Measurements from ENCODE around the gene VPS41. TPM values are rescaled to one million over a fixed set of nuclear protein-coding genes. Genes with fewer than 3 reads are reported as not detected.

The VPS41 gene
- total RNA-seq, 1 donor from 2014 or later: 125 TPM

- no peak for DNase-seq (ENCODE audit: low spot score, unreplicated experiment)
- Mint-ChIP-seq H3K4me3 (ENCODE audit: low read depth) (no peak overlapping the region), H3K9me3 (ENCODE audit: low read depth) (peaks cover 5% of the 10 kb centered on the region), H3K27ac (no peak overlapping the region), H3K27me3 (no peaks in the 10 kb centered on the region), H3K4me1 (ENCODE audit: low read depth) (peaks cover 18% of the 10 kb centered on the region), H3K36me3 (ENCODE audit: insufficient read depth) (peaks cover 9% of the 10 kb centered on the region)
- TF ChIP-seq CTCF (IDR thresholded peaks at IDR 0.05; ENCODE audit: unreplicated experiment): no peak
Measured at GRCh38 chr7:38878694-38879457, 30.1 kb downstream of the VPS41 start.

GRCh38 chr7:38873433-38873832 is 35.6 kb downstream of the VPS41 start:
- TF ChIP-seq CTCF (IDR thresholded peaks at IDR 0.05; ENCODE audit: unreplicated experiment): no peak
- no peak for DNase-seq (ENCODE audit: low spot score, unreplicated experiment)
- H3K4me3 Mint-ChIP-seq (ENCODE audit: low read depth): no peak overlapping the region
- no peaks in the 10 kb centered on the region for H3K9me3 Mint-ChIP-seq (ENCODE audit: low read depth)
- peaks cover 8% of the 10 kb centered on the region for H3K36me3 Mint-ChIP-seq (ENCODE audit: insufficient read depth)
- no peaks in the 10 kb centered on the region for H3K27me3 Mint-ChIP-seq
- peak overlapping the region; percentile 35 for H3K27ac Mint-ChIP-seq
- peaks cover 18% of the 10 kb centered on the region for H3K4me1 Mint-ChIP-seq (ENCODE audit: low read depth)

- Mint-ChIP-seq H3K27ac (peak overlapping the region; percentile 42), H3K27me3 (no peaks in the 10 kb centered on the region), H3K4me1 (ENCODE audit: low read depth) (peaks cover 16% of the 10 kb centered on the region), H3K9me3 (ENCODE audit: low read depth) (no peaks in the 10 kb centered on the region), H3K36me3 (ENCODE audit: insufficient read depth) (peaks cover 8% of the 10 kb centered on the region), H3K4me3 (ENCODE audit: low read depth) (no peak overlapping the region)
- no peak for DNase-seq (ENCODE audit: low spot score, unreplicated experiment)
- TF ChIP-seq CTCF (IDR thresholded peaks at IDR 0.05; ENCODE audit: unreplicated experiment): no peak
Measured at GRCh38 chr7:38872202-38872601, 36.8 kb downstream of the VPS41 start.

GRCh38 chr7:38870147-38870546 is 38.8 kb downstream of the VPS41 start:
- no peak for TF ChIP-seq CTCF (IDR thresholded peaks at IDR 0.05; ENCODE audit: unreplicated experiment)
- no peak overlapping the region for H3K4me3 Mint-ChIP-seq (ENCODE audit: low read depth)
- peaks cover 10% of the 10 kb centered on the region for H3K4me1 Mint-ChIP-seq (ENCODE audit: low read depth)
- H3K9me3 Mint-ChIP-seq (ENCODE audit: low read depth): no peaks in the 10 kb centered on the region
- H3K27ac Mint-ChIP-seq: no peak overlapping the region
- H3K36me3 Mint-ChIP-seq (ENCODE audit: insufficient read depth): peaks cover 8% of the 10 kb centered on the region
- H3K27me3 Mint-ChIP-seq: no peaks in the 10 kb centered on the region
- no peak for DNase-seq (ENCODE audit: low spot score, unreplicated experiment)

GRCh38 chr7:38863601-38864291 is 45.2 kb downstream of the VPS41 start:
- H3K9me3 Mint-ChIP-seq (ENCODE audit: low read depth): no peaks in the 10 kb centered on the region
- DNase-seq (ENCODE audit: low spot score, unreplicated experiment): peak; percentile 70
- peak overlapping the region; percentile 65 for H3K4me3 Mint-ChIP-seq (ENCODE audit: low read depth)
- no peak for TF ChIP-seq CTCF (IDR thresholded peaks at IDR 0.05; ENCODE audit: unreplicated experiment)
- H3K27ac Mint-ChIP-seq: peak overlapping the region; percentile 99
- no peaks in the 10 kb centered on the region for H3K27me3 Mint-ChIP-seq
- peaks cover 28% of the 10 kb centered on the region for H3K4me1 Mint-ChIP-seq (ENCODE audit: low read depth)
- H3K36me3 Mint-ChIP-seq (ENCODE audit: insufficient read depth): peaks cover 10% of the 10 kb centered on the region
